GM19240 (cell line): Measurements from ENCODE around the gene CASKIN1.
A peak's percentile ranks its signal among the peaks of the same experiment; 100 is the strongest.

Experiments
- DNase-seq: peaks from one replicate; pipeline ENCODE4 v3.0.0; 2011; ENCODE audit warnings: low spot score; ENCODE audit not compliant: insufficient read length

Gene CASKIN1

DNA sequence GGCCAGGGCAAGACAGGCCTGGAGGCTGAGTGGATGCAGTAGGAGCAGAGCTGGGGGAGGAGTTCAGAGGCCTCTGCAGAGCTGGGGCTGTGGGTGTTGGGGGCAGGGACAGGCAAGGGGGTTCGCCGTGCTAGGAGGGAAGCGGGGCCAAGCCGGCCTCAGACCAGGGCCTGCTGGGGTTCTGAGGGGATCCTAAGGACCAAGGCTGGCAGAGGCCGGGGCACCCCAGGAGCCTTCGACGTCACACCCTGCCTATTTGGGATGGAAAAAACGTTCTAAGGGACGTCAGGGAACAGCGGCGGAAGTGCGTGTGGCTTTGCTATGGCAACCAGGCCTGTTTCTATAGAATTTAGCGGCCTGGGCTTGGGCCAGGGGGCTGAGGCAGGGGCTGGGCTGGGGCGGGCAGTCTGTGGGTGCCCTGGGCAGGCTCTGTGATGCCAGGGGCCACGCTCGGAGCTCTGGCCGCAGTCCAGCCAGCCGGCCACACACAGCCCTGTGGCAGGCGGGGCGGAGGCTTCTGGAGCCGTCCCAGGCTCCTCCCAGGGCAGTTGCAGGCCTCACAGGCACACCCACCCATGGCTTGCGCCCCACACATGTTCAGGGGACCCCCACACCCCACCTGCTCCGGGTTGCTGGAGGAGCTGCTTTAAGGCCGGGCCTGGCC, 37.1 kb downstream of the CASKIN1 start:
- no peak for DNase-seq

DNA sequence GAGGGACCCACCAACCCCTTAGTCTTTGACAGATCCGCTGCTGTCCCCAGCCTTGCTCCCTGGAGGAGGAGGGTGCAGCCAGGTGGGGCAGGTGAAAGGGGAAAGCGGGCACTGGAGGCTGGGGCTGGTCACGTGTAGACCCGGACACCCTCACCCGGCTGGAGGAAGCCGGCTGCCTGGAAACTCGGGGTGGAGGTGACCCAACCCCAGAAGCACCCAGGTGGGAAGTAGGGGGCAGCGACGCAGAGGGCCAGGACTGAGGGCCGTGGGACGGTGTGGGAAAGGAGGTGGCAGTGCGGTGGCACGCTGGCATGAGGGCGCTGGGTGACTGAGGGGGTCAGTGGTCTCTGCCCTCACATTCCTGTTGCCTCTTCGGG, 38.2 kb downstream of the CASKIN1 start:
- DNase-seq = no peak

DNA sequence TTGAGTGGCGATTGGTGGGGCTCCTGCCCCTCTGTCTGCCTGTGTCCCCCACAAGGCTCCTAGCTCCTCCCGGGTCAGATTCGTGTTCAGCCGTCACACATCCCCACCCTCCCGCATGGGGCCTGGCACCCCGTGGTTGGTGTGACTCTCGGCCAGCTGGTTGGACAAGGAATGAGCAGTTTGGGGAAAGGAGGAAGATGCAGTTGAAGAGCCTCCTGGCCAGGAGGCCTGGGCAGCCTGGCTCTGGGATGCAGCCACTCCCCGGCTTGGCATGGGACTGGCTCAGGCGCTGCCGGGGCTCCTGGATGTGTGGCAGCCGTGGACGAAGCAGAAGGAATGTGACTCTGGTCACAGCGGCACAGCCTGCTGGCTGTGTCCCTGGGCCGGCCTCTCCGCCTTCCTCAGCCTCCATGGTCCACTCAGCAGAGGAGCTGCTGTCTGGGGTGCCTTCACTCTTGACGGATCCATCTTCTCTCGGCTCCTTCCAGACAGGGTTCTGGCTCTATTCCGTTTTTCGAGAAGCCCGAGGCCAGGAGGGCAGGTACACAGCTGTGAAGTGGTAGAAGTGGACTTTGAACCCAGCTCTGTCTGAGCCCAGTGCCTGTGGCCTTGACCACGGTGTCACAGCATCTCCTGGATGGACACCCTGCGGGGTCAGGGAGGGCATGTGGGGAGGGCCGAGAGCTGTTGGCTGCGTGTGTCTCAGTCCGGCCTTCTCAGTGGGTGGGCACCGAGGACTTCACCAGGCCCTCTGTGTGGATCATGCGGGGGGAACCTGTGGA, 38.7 kb downstream of the CASKIN1 start:
- DNase-seq = no peak

DNA sequence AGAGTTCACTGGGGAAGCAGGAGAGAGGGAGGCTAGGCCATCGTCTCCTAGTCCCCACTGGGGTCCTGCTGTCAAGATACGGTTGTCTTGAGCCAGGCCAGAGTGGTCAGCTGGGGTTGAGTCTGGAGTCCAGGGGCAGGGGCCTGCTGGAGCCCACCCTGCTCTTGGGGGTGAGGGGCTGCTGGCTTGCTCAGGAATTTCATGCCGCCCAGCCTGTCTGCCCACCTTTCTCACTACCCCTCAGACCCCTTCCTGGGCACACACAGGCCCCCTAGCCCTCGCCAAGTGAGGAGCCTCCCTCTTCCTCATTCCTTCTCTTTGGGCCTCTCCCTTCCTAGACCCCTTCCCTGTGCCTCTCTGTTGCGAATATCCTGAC, 39.6 kb downstream of the CASKIN1 start:
- DNase-seq = no peak

DNA sequence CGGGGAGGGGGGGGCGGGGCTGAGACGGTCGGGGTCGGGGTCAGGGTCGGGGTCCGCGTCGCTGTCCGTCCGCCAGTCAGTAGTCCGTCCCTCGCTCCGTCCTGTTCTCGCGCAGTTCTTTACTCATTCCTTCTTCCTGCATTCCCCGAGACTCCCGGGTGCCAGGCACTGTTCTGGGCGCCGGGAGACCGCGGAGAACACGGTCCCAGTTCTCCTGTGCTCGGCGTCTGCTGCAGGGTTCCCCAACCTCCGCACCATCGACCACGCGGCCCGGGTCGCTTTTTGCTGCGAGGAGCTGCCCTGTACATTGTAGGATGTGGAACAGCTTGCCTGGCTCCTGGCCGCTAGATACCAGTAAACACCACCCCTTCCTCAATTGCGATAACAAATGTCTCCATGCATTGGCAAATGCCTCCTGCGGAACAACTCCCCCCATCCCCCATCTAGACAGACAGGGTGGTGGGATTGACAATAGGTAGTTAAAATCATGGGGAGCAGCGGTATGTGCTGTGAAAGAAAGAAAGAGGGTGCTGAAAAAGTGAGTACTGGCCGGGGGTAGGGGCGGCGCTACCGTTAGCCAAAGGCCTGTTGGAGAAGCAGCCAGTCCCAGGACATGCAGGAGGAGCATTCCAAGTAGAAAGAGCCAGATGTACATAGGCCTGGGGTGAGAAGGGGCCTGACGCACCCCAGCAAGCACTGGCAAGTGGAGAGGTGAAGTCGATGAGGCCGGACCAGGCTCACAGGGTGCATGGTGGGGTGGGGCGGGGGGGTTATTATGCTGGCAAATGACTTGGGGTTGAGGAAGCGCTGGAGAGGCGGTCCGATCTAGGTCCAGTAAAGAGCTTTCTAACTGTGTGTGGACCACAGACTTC, 40.2 kb downstream of the CASKIN1 start:
- no peak for DNase-seq

DNA sequence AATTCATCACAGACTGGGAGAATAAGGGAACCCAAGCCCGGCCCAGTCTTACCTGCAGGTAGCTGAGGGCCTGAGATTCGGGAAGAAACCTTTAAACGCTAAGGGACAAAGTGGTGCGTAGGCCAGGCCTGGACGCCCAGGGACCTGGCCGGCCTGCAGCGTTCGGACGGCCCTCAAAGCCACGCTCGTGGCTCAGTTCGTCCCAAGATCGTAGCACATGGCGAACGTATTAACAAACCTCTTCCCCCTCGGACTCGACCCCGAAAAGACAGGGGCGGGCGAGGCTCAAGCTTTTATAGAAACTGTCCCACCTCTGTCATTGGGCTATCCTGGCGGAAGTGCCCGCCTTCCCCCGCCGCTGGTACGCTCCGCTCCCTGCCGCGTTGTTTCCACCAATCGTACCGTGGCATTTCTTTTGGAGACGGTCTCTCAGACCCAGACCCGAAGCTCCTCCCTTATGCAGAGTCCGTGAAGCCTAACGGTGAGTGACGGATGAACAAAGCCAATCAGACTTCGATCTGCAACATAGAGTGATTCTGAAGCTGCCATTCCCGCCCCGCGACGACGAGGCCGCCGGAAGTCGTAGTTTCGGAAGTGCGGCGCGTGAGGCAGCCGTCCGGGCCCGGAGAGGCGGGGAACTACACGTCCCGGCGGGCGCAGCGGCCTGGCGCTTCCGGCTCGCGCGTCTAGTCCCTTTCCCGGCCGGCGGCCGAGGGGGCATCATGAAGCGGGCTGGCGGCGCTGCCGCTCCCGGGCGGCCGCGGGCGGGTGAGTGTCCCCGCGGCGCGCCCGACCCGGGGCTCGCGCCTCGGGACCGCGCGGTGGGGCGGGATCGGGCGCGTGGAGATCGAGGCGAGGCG, 41.1 kb downstream of the CASKIN1 start, which contains the start of gene TRAF7:
Gene TRAF7 (plus strand): TSS at position 692 of the 860 bp plus-strand sequence. CDS start 8,139 bp downstream, outside the sequence.
- peak; percentile 100 for DNase-seq

DNA sequence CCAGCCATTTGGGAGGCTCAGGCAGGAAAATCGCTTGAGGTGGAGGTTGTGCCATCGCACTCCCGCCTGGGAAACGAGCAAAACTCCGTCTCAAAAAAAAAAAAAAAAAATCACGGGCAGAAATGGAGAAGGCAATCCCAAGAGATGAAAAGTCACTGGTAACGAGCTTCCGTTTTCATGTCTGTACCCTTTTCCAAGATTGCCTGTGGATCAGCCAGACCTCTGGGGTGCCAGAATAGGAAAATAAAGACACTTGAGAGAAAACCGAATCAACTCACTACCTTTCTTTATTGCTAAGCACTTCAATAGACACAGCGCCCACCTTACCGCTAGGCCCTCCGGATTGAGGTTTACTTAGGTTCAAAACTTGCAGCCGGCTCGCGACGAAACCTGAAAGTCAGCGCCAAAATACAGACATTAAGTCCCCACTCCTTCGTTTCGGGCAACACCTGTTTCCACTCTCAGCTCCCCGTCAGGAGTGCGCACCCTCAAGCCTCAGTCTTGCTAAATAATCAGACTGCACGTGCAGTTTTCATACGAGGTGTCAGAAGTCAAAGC, 41.8 kb downstream of the CASKIN1 start:
- no peak for DNase-seq

DNA sequence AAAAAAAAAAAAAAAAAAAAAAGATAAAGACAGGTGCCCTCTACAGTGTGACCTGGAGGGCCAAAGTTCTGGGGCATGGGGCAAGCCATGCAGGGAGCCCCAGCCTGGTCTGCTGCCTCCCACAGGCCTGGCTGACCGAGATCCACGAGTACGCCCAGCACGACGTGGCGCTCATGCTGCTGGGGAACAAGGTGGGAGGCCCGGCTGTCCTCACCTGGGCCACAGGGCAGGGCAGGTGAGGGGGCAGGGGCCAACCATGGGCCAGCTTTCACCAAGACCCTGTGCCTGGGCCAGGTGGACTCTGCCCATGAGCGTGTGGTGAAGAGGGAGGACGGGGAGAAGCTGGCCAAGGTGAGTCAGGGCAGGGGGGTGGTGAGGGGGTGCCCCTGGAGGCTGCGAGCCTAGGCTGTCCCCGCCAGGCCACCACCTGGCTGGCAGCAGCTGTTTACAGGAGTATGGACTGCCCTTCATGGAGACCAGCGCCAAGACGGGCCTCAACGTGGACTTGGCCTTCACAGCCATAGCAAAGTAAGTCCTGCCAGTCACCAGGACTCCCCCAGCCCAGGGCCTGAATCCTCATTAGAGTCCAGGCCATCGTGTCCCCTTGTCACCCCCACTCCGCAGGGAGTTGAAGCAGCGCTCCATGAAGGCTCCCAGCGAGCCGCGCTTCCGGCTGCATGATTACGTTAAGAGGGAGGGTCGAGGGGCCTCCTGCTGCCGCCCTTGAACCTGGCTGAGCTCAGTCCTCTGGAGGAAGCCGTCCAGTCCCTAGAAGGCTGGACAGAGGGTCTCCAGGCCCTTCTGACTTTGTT, 43.5 kb downstream of the CASKIN1 start:
- no peak for DNase-seq

DNA sequence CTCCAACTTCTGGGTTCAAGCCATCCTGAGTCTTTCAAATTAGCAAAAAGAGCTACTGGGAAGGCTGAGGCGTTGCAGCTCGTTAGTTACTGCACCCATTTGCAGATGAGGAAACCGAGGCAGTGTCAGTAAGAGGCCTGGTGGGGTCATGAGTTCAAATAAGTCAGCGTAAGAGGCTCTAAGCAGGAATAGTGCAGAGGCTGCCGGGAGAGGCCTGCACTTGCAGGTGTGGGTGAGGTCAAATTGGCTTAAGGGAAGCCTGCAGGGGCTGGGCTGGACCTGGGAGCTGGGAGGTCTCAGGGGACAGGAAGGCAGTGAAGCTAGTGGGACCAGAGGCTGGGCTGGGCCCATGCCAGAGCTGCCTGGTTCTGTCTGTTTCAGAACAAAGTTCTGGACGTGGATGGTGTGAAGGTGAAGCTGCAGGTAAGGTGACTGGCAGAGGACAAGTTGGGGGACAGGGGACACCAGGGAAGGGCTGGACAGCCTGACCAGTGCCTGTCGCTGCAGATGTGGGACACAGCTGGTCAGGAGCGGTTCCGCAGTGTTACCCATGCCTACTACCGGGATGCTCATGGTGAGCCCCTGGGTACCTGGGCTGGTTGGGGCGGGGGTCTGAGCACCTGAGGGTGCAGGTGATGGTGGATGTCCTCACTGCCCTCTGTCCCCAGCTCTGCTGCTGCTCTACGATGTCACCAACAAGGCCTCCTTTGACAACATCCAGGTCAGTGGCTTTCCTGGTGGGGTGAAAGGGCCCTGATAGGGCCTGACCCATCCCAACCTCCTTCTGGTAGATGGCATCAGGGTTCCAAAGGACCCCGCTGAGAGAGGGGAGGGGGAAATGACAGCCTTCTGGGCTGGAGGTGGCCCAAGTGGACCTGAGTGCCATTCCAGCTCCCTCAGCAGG, 45.0 kb downstream of the CASKIN1 start:
- no peak for DNase-seq

DNA sequence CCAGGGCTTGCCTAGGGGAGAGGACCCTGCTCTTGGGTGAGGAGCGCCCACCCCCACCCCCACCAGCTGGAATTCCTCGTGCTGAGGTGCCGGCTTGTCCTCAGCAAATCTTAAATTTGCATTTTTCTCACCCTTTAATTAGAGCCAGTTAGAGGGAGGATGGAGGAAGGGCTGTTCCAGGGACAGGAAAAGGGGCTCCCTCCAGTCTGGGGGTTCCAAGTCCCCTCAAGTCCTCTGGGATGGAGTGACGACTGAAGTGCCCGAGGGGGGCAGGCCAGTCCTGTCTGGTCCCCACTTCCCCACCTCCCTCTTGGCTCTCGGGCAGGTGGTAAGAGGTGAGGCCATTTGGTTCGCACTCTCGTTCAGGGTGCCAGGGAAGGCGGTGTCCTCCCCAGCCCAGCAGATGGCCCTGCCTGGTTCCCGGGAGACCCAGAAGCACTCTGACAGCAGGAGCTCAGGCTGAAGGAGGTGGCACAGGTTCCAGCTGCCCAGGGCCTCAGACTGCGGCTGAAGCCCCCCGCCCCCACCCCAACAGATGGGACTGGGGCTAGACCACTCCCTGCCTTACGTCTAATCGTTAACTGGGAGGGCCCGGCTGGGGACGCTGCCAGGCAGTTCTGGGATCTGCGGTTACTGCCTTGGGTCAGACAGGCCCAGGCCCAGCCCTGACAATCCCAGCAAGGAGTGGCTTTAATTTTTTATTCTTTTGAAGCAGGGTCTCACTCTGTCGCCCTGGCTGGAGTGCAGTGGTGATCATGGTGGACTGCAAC, 45.8 kb downstream of the CASKIN1 start:
- DNase-seq = no peak

DNA sequence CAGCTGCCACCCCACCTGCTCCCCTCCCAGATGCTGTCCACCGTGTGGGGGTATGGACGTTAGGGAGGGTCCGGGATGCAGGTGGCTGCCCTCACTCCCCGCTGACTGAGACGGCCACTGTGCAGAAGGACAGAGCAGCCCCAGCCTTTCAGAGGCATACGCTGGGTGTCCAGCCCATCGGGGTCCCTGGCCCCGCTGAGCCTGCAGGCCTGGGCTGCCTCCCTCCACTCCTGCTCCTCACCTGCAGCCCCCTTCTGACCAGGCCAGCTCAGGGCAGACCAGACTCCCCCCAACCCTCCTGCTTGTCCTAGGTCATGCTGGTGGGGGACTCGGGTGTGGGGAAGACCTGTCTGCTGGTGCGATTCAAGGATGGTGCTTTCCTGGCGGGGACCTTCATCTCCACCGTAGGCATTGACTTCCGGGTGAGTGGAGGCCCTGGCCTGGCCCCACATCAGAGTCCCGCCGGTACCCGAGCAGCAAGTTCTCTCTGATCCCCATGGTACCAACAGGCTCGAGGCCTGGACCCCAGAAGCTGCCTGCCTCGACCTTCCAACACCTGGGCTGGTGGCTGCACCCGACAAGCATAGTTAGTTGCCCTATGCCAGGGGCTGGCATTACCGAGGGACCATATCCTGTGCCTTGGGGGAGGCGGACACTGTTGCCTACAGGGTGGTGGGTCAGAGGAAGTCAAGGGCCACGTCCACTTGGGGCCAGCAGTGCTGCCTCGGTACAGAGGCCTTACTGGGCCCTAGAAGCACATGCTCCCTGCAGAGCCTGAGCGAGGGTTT, 46.6 kb downstream of the CASKIN1 start:
- DNase-seq = no peak

DNA sequence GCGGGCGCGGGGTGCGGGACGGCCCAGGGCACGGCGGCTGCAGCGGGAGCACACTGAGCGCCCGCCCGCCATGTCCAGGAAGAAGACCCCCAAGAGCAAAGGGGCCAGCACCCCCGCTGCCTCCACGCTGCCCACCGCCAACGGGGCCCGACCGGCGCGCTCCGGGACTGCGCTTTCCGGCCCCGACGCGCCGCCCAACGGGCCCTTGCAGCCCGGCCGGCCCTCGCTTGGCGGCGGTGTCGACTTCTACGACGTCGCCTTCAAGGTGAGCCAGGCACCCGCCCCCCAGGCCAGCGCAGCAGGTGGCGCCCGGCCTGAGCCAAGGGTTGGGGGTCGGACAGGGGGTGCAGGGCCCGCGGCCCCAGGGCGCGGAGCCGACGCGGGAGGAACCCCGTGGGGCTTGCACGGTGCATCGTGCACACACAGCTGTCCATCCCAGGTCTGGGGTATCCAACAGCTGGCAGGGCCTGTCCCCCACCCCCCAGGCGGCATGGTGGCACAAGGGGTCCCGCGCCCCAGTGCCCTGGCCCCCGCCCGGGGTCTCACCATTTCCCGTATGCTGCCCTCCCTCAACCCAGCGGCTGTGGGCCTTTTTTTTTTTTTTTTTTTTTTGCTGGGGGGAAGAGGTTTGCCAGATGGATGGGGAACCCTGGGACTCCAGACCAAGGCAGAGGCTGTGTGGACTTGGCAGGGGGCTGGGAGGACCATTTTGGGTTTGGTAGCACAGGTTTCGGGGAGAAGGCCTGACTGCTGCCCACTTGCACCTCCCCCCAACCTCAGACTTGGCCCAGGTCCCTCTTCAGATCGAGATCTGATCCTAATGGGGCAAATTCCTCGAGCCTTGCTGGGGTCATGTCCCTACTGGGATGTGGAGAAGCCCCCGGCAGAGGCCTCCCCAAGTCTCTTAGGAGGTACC, 47.4 kb downstream of the CASKIN1 start:
- no peak for DNase-seq

DNA sequence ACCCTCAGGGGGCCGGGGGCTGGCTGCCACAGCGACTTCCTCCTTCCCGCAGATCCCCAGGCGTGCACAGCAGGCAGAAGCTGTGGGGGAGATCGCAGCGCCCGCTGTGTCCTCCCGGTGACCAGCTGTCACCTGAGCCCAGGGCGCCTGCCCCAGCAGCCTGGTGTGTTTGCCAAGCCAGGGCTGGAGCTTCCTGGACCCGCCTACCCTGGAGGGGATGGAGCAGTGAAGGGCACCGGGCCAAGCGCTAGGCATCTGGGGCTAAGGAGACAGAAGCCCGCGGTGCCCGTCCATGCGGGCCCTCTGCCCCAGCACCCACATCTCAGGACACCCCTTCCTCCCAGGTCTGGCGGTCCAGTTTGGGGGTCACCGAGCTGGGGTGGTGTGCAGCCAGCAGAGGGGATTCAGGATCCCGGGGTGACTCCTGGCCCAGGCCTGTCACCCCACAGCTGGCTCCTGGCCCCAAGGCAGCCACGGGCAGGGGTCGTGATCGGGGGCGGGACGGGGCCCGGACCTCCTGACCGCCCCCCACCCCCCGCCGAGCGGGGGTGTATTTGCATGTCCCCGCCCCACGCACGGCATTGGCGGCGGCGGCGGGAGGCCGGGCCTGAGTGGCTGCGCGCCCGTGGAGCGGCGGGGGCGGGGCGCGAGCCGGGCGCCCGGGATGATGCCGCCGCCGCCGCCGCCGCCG, 48.3 kb downstream of the CASKIN1 start, which contains the start of gene RAB26:
Gene RAB26 (plus strand): TSS at position 645 of the 691 bp plus-strand sequence. CDS start 159 bp downstream, outside the sequence.
- no peak for DNase-seq

DNA sequence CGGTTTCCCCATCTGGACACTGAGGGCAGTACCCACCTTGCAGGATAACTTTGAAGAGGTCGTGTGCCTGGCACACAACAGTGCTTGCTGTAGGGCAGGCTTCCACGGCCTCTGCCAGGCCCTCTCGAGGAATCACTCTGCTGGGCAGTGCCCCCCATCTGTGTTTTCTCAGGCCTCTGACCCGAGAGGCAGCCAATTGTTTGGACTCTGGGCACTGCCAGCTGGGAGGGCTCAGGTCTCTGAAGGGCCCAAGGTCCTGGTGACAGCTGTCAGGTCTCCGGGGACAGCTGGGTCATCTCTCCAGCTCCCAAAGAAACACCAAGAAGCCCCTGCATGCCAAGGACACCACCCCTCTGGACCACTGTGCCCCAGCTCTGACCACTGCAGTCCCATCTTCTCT, 49.0 kb downstream of the CASKIN1 start:
- no peak for DNase-seq

DNA sequence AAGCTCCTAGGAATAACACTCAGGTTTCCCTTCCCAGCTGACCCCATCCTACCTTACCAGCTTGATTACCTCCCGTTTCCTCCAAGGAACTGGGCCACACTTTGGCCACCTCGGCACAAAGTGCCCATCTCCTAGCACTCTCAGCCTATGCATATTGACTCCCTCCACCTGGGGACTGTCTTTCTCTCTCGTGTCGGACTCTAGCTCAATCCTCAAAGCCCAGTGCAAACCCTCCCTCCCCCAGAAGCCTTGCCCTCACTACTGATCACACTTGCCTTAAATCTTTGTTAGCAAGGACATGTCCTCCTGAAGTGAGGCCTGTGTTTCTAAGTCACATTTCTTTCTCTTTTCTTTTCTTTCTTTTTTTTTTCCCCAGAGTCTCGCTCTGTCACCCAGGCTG, 50.6 kb downstream of the CASKIN1 start:
- DNase-seq = no peak
